ENCODE measurements around the gene OR52N5. TPM values are rescaled to one million over a fixed set of nuclear protein-coding genes. Genes with fewer than 3 reads are reported as not detected.

The OR52N5 gene
- total RNA-seq, 1 donor = under 0.01 TPM

DNA sequence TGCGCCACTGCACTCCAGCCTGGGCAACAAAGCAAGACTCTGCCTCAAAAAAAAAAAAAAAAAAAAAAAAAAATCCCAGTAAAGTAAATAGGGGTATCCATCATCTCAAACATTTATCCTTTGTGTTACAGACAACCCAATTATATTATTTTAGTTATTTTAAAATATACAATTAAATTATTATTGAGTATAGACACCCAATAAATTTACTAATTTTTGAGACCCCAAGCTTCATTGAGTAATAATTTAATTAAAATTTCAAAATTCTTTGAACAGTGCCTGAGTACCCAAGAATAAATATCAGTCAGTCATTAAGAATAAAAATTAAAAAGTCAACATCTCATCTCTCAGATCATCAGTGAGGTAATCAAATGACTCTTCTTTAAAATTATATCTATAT, 29.2 kb downstream of the OR52N5 start, which contains the start of gene OR52N4:
OR52N4 (plus strand) TSS at position 301 of the 400 bp plus-strand sequence. CDS start 498 bp downstream, outside the sequence.
- no peak within 1 kb of the TSS for H3K4me3 ChIP-seq (ENCODE audit: low read depth, low read length)
- TF ChIP-seq, protein P1, sequence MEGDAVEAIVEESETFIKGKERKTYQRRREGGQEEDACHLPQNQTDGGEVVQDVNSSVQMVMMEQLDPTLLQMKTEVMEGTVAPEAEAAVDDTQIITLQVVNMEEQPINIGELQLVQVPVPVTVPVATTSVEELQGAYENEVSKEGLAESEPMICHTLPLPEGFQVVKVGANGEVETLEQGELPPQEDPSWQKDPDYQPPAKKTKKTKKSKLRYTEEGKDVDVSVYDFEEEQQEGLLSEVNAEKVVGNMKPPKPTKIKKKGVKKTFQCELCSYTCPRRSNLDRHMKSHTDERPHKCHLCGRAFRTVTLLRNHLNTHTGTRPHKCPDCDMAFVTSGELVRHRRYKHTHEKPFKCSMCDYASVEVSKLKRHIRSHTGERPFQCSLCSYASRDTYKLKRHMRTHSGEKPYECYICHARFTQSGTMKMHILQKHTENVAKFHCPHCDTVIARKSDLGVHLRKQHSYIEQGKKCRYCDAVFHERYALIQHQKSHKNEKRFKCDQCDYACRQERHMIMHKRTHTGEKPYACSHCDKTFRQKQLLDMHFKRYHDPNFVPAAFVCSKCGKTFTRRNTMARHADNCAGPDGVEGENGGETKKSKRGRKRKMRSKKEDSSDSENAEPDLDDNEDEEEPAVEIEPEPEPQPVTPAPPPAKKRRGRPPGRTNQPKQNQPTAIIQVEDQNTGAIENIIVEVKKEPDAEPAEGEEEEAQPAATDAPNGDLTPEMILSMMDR (IDR thresholded peaks at IDR 0.05; ENCODE audit: insufficient read depth, low read length) = no peak
- no peak for DNase-seq (ENCODE audit: low read depth)

DNA sequence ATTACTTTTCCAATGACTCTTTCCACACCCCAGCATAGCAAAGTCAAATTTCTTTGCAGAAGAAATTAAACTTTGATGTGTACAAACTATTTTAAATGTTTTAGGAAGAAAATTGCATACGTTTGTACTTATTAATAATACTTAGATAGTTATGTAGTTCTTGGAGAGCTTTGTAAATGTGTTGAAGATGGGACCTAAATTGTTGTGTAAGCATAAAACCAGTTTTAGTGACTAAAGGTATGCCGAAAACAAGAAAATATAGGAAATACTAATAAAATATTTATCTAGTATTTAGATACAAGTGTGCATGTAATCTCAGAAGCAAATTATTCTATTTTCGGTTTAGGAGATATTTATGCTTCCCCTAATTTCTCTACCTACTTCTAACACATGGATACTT, 33.3 kb downstream of the OR52N5 start:
- TF ChIP-seq, protein P1 (IDR thresholded peaks at IDR 0.05; ENCODE audit: insufficient read depth, low read length) = no peak
- DNase-seq (ENCODE audit: low read depth) = no peak
- no peak overlapping the region for H3K4me3 ChIP-seq (ENCODE audit: low read depth, low read length)

DNA sequence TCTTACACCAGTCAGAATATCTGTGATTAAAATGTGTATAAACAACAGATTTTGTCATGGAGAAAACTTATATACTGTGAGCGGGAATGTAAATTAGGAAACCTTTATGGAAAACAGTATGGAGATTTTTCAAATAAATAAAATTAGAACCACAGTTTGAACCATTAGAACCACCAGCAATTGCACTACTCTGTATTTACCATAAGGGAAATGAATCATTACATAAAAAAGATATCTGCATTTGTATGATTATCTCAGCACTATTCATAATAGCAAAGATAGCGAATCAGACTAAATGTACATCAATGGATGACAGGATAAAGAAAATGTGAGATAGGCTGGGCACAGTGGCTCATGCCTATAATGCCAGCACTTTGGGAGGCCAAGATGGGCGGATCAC, 36.5 kb downstream of the OR52N5 start:
- H3K4me3 ChIP-seq (ENCODE audit: low read depth, low read length) = no peak overlapping the region
- TF ChIP-seq, protein P1 (IDR thresholded peaks at IDR 0.05; ENCODE audit: insufficient read depth, low read length) = no peak

DNA sequence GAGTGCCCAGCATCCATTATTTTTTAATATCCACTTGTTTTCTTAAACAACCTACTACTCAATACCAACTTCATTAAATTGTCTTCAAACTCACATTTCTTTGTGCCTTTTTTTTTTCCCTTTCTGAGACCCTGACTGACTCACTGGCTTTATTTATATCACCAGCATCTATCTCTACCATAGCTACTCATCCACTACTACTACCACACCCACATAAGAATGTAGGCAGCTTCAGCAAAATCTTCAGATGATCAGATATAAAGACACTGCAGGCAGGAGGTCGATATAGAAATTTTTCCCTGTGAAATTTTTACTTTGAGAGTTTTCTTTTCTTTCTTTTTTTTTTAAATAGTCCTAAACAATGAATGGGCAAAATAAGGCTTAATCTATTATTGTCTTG, 44.7 kb downstream of the OR52N5 start:
- TF ChIP-seq, protein P1 (IDR thresholded peaks at IDR 0.05; ENCODE audit: insufficient read depth, low read length) = no peak
- H3K4me3 ChIP-seq (ENCODE audit: low read depth, low read length) = no peak overlapping the region
- DNase-seq (ENCODE audit: low read depth) = no peak

More for the DNA sequence above, 36.5 kb downstream of the OR52N5 start:
- DNase-seq (ENCODE audit: low read depth) = no peak

DNA sequence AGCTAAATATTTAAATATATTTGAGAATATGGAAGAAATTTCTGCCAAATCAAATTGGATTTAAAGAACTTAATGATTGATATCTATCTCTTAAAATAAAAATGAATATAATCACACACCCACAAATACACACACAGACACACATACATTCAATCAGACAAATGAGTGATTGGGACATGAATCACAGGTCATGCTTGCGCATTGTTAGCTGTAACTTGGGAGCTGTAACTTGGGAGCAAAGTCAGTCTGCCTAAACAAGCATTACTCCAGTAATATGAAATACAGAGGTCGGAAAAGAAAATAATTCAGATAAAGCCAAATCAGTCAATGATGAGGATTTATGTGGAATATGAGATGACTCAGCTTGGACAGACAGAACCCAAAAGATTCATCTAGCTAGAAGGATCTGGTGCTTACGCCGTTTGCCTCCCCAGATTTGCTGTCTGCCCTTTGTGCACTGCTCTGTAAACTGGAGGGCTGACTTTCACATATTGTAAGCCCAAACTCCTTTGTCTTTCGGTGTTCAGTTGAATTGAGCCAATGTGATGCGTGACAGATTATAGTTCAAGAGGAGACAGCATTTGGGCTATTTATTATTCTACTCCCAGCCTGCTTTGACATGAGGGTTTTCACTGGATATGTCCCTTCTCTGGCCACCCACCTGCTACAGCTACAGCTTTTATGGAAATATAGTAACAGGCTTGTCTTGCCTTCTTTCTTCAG, 45.3 kb downstream of the OR52N5 start:
- H3K4me3 ChIP-seq (ENCODE audit: low read depth, low read length) = no peak overlapping the region
- peak; percentile 13 for DNase-seq (ENCODE audit: low read depth)
- TF ChIP-seq, protein P1 (IDR thresholded peaks at IDR 0.05; ENCODE audit: insufficient read depth, low read length) = no peak

DNA sequence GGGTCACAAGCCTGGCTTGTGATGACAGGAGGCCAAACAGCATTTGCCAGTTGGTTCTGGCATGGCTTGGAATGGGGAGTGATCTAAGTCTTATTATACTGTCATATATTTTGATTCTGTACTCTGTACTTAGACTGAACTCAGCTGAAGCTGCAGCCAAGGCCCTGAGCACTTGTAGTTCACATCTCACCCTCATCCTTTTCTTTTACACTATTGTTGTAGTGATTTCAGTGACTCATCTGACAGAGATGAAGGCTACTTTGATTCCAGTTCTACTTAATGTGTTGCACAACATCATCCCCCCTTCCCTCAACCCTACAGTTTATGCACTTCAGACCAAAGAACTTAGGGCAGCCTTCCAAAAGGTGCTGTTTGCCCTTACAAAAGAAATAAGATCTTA, 46.1 kb downstream of the OR52N5 start:
- H3K4me3 ChIP-seq (ENCODE audit: low read depth, low read length) = no peak overlapping the region
- DNase-seq (ENCODE audit: low read depth) = peak; percentile 86
- TF ChIP-seq, protein P1 (IDR thresholded peaks at IDR 0.05; ENCODE audit: insufficient read depth, low read length) = no peak

Data from fibroblast of the aortic adventitia (primary cell).